GM18867 (cell line): Measurements from ENCODE around the gene GARIN5A.
"Not testable (repeated sequence)": the region's sequence is repeated elsewhere in the genome, so short reads cannot be mapped to it uniquely, and the experiment has no call there.

ENCODE experiments used
- ATAC-seq: cut with Tn5 transposase; IDR thresholded peaks from one replicate; pipeline ENCODE4 v1.9.1; 2021; ENCODE audit warnings: mild to moderate bottlenecking, moderate library complexity; ENCODE audit not compliant: unreplicated experiment

The GARIN5A gene

DNA sequence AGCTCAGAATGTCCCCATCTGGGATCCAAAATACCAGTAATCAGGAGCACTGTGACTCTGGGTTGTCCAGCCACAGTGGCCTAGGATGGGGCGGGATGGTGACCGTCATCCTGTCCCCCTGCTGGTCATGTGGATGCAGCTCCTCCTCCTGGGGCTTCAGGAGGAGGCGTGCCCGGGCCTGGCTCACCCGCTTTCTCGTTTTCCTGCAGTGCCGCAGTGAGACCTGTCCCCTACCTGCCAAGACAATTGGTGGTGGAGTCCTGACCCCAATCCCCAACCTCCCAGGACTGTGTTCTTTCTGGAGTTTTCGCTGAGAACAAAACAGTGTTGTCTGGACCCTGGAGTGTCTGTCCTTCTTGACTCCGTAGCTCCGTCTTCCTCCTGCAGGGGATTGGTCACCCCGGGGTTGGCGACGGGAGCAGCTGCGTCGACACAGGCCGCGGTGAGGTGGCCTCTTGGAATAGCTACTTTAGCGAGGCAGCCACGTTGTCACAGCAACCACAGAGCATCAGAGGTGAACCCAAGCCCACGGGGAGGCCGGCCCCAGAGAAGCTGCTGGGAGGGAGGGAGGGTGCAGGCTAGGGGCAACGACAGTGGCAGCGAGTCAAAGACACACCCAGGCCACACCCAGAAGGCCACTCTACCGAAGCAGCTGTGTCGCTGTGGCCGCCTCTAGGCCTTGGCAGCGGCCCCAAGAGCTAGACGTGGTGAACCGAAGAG lies 10.5 kb downstream of the GARIN5A start:
- ATAC-seq: no peak

DNA sequence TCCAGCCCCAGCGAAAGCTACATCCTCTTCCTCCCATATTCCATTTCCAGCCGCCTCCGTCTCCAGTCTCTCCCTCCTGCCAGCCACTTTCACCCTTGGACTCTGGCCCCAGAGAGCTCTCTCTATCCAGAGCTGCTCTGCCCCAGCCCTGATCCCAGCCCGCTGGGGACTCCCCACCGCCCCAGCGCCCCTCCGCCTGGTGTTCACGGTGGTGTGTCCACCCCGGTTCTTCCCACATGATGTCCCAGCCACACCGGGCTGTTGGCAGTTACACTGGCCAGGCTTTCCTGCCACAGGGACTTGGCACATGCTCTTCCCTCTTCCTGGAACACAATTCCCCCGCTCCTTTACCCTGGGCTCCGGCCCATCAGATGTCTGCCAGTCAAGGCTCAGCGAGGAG lies 11.6 kb downstream of the GARIN5A start:
- ATAC-seq: no peak

DNA sequence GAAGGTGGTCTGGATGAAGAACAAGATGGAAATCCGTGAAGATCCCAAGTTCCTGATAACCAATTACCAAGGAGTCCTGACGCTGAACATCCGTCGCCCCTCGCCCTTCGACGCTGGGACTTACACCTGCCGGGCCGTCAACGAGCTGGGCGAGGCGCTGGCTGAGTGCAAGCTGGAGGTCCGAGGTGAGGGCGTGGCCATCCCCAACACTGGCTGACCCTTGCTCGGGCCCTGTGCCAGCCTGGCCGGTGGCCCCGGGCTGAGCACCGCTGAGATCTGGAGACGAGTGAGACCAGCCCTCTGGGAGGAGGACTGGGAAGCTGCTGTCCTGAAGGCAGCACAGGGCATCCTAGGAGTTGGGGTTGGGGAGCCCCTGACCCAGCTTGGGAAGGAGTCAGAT lies 12.3 kb downstream of the GARIN5A start:
- no peak for ATAC-seq

DNA sequence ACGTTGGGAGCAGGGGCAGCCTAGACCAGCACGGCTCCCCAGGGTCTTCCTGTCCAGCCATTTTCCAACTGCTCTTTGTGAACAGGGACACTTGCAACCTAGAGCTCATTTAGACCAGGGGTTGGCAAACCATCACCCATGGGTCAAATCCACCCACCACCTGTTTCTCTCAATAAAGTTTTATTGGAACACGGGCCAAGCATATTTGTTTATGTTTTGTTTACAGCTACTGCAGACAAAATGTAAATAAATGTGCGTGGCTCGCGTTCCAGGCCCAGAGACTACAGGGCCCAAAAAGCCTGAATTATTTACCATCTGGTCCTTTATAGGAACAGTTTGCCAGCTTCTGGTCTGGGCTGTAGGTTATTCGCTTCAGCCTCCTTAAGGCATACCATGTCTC lies 13.7 kb downstream of the GARIN5A start:
- no peak for ATAC-seq

DNA sequence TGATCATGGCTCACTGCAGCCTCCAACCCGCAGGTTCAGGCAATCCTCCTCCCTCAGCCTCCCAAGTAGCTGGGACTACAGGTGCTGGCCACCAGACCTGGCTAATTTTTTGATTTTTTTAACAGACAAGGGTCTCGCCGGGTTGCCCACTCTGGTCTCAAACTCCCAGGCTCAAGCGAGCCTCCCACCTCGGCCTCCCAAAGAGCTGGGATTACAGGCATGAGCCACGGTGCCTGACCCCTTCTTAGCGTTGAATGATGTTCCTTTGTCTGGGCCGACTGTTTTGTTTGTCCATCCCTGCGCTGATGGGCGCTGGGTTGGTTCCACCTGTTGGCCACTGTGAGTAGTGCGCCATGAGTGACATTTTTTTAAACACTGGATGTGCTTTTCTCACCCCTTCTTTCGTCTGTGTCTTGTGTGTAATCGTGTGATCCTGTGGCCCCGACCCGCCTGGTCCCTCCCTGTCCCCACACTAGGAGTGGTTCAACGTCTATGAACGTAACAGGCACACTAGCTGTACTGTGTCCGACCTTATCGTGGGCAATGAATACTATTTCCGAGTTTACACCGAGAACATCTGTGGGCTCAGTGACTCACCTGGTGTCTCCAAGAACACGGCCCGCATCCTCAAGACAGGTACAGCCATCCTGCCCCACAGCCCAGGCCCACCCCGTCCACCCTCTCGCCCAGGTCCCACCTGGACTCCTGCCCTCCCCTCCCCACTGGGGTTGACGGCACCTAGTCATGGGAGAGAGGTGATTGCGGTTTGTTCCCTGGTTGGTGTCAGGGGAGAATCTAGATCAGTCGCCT lies 15.4 kb downstream of the GARIN5A start:
- ATAC-seq: no peak

DNA sequence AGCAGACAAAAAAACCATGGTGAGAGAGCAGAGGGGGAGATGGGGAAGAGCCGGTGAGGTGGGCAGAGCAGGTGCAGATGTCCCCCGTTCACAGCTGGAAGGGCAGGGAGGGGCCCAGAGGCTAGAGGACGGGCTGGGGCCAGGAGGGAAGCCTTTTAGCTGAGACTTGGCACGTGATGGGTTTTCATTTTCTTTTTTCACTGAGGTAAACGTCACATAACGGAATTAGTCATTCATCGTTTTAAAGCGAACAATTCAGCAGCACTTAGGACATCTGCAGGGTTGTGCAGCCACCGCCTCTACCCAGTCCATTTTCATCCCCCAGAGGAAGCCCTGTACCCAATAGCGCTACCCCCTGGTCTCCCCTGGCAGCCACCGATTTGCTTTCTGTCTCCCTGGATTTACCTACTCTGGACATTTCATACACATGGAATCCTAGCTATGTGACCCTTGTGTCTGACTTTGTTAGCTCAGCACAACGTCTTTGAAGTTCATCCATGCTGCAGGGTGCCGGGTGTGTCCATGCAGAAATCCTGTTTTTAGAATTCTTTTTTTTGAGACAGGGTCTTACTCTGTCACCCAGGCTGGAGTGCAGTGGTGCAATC lies 16.4 kb downstream of the GARIN5A start:
- ATAC-seq: peak; percentile 61

DNA sequence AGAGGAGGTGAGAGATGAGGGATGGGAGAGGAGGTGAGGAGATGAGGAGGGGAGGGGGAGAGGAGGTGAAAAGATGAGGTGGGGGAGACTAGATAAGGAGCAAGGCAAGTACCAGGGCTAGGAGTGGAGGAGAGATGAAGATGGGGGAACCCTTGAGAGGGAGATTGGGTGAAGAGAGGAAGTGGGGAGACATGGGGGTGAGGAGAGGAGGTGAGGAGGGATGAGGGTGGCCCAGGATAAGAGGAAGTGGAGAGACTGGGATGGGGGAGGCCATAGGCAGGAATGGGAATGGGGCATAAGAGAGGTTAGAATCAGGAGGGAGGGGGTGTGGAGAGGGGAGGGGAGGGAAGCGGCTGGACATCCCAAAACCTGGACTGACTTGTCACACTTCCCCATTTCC lies 17.0 kb downstream of the GARIN5A start:
- ATAC-seq: no peak

DNA sequence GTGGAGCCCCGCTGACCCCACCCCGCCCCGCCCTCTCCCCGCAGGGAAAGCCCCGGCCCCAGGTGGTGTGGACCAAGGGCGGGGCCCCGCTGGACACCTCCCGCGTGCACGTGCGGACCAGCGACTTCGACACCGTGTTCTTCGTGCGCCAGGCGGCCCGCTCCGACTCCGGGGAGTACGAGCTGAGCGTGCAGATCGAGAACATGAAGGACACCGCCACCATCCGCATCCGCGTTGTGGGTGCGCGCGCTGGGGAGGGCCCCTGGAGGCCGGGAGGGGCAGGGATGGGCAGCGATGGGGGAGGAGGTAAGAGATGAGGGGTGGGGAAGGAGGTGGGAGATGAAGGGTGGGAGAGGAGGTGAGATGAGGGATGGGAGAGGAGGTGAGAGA lies 17.6 kb downstream of the GARIN5A start:
- no peak for ATAC-seq

DNA sequence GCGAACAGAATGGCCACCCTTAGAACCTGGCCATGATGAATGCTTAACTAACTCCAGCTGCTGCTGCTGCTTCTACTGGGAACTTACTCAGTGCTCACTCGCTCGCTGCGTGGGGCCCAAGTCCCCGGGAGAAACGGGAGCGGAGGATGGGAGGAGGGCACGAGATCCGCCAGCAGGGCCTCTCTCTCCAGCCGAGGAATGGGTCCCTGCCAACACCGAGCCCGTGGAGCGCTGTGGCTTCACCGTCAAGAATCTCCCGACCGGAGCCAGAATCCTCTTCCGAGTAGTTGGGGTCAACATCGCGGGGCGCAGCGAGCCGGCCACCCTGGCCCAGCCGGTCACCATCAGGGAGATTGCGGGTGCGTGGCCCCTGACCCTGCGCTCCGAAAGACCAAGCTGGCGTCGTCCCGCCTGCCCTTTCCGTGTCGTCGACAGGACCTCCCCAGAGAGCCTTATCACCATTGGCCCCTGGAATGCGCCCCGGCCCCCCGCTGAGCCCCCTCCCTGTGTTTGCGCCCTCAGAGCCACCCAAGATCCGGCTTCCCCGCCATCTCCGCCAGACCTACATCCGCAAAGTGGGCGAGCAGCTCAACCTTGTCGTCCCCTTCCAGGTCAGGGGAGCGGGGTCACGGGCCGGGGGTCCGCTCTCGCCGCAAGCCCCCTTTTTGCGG lies 18.1 kb downstream of the GARIN5A start:
- ATAC-seq: no peak

DNA sequence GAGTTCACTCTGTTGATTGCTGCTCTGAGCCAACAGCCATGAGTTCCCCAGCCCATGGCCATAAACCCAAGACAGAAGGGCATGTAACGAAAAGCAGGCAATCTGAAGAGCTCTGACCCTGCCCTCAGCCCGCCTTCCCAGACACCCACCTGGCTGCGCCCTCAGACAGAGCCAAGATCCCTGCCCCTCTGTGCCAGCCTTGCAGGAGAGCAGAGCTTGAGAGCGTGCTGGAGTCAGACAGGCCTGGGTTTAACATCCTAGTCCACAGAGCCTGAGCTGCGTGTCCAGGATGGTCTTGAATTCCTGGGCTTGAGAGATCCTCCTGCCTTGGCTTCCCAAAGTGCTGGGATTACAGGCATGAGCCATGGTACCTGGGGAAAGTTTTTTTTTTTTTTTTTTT lies 19.3 kb downstream of the GARIN5A start:
- ATAC-seq: no peak

DNA sequence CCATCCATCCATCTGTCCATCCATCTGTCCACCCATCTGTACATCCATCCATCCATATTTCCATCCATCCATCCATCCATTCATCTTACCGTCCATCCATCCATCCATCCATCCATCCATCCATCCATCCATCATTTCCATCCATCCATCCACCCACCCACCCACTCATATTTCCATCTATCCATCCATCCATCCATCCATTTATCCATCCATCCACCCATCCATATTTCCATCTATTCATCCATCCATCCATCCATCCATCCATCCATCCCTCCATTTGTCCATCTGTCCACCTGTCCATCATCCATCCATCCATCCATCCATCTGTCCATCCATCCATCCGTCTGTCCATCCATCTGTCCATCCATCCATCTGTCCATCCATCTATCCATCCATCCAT lies 20.7 kb downstream of the GARIN5A start:
- ATAC-seq: no peak

DNA sequence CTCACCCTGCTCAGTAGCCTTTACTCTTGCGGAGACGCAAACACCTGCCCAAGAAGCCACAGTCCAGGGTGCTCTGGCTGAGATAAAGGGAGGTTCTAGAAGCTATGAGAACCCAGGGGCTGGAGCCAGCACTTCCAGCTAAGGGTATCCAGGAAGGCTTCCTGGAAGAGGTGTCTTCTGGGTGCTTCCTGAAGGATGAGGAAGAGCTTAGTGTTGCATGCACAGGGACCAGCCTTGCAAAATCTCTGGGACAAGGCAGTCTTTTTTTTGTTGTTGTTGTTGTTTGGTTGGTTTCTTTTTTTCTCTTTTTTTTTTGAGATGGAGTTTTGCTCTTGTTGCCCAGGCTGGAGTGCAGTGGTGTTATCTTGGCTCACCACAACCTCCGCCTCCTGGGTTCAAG lies 23.4 kb downstream of the GARIN5A start:
- no peak for ATAC-seq

DNA sequence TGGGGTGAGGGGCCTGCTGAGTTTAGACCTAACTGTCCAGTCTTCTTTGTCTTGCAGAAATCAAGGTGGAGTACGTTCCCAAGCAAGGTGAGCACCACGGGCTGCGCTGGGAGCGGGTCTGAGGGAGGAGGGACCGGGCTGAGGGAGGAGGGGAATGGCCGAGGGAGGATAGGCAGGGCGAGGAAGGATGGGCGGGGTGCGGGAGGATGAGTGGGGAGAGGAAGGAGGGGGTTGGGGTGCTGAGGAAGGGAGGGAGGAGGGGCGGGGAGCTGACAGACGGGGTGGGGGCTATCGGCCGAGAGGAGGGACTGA lies 25.5 kb downstream of the GARIN5A start:
- ATAC-seq: no peak

DNA sequence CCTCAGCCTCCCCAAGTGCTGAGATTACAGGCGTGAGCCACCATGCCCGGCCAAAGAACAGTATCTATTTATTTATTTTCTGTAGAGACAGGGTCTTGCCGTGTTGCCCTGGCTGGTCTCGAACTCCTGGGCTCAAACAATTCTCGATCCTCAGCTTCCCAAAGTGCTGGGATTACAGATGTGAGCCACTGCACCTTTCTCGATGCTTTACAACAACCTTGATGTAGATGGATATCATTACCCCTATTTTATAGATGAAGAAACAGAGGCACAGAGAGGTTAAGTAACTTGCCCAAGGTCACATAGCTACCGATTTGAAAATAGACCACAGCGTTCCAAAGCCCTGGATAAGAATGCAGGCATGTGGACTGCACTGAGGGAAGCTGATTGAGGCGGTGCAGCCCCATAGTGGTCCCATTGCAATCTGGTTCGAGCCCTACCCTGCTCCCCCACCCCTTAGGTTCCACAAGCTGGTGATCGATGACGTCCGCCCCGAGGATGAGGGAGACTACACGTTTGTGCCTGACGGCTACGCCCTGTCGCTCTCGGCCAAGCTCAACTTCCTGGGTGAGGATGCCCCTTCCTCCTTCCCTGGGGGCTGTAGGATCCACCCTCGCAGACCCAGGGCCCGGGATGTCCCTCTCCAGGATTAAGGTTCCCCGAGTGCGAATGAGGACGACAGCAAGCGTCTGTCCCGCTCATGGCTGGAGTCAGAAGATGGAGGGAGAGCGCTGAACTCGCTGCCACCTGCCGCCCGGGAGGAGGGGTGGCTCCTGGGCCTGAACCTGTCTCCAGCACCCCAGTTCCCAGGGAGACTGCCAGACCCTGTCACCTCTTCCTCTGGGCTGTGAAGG lies 26.1 kb downstream of the GARIN5A start:
- ATAC-seq: no peak

DNA sequence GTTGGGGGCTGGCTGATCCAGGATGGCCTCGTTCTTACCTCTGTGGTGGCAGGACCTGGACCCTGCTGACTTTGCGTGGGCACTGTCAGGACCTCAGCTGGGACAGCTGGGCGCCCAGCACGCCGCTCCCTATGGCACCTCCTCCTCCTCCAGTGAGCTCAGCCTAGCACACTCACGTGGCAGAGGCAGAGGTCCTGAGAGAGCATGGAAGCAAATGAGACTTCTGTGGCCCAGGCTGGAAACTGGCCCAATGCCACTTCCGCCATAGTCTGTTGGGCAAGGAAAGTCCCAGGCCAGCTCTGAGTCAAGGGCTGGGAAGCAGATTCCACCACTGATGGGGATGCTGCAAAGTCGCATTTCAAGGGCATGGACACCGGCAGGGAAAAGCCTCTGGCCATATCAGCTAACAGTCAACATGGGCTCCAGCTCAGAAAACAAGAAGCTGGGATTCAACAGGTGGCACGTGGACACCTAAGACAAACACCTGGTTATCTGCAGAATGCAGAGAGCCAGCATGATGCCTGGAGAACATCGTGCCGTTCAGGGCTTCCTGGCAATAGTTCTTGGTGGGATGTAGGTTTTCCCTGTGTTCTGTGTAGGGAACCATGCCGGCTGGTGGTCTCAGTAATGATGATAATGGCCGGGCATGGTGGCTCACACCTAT lies 27.3 kb downstream of the GARIN5A start:
- ATAC-seq: no peak

DNA sequence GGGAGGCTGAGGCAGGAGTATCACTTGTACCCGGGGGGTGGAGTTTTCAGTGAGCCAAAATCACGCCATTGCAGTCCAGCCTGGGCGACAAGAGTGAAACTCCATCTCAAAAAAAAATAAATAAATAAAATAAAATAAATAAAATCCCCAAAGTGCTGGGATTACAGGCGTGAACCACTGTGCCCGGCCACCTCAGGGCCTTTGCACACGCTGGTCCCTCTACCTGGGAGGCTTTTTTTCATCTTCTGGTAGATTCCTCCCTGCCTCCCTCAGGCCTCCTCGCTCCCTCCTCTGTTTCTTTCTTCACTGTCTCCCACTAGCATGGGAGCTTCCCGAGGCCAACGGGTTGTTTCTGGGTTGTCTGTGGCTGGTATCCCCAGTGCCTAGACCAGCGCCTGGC lies 28.9 kb downstream of the GARIN5A start:
- no peak for ATAC-seq

DNA sequence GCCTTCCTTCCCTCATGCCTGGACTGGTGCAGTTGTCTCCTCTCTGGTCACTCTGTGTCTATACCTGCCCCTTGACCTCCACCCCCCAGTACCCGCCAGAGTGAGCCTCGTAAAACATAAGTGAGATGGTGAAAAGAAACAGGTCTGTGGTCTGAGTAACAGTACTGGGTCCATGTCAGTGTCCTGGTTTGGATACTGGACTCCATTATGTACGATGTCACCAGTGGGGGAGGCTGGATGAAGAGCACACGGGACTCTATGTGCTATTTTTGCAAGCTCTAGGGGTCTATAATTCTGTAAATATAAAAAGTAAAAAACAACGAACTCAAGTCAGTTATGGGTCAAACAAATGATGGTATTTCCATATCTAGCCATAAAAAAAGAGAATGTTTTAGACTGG lies 29.6 kb downstream of the GARIN5A start:
- ATAC-seq: no peak

DNA sequence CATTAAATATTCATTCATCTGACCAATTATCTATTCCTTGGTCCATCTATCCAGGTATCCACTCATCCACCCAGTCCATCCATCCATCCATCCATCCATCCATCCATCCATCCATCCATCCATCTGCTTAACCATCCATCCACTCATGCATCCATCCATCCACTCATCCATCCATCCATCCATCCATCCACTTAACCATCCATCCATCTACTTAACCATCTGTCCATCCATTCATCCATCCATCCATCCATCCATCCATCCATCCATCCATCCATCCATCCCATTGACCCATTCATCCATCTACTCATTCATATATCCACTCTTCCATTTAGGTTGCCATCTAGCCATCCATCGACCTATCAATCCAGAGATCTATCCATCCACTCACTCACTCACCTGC lies 32.6 kb downstream of the GARIN5A start:
- no peak for ATAC-seq

DNA sequence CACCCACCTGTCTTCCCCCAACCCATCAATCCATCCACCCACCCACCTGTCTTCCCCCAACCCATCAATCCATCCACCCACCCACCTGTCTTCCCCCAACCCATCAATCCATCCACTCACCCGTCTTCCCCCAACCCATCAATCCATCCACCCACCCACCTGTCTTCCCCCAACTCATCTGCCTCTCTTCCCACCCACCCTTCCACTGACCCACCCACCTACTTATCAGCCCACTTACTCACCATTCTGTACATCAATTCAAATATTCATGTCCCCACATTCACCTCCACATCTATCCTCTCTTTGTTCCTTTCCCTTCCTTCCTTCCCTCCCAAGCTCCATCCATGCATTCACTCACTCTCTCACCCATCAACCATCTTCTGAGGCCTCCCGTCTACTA lies 37.5 kb downstream of the GARIN5A start:
- not testable (repeated sequence) for ATAC-seq

DNA sequence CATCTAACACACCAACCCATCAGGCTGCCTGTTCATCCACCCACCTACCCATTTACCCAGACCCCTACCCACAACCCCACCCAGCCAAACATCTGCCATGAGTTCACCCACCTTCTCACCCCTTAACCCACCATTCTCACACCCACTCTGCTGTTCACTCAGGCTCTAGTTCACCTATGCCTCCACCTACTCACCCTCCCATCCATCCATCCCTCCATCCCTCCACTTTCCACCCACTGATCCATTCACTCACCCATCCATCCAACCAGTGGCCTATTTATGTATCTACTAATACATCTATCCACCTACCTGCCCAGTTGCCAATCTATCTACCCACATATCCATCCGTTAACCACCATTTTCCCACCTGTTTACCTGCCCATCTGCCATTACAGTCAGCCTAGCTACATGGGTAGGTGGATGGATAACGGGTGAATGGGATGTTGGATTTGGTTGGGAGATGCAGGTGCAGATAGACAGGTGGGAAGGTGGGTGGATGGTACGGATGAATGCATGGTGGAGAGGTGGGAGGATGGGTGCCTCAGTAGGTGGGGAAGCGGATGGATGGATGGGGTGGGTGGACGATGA lies 38.7 kb downstream of the GARIN5A start:
- ATAC-seq: no peak
